ENCODE data around the gene LRBA.

GRCh38 chr4:150258569-150258968 is 756.5 kb downstream of the LRBA start:
- TF ChIP-seq USF2 (IDR thresholded peaks at IDR 0.05) (no peak), PHF8 (IDR thresholded peaks at IDR 0.05; ENCODE audit: borderline replicate concordance, low read depth) (no peak), EP300 (IDR thresholded peaks at IDR 0.05) (no peak)

All from A549 (cell line).